ENCODE results near the gene AVEN.

DNA sequence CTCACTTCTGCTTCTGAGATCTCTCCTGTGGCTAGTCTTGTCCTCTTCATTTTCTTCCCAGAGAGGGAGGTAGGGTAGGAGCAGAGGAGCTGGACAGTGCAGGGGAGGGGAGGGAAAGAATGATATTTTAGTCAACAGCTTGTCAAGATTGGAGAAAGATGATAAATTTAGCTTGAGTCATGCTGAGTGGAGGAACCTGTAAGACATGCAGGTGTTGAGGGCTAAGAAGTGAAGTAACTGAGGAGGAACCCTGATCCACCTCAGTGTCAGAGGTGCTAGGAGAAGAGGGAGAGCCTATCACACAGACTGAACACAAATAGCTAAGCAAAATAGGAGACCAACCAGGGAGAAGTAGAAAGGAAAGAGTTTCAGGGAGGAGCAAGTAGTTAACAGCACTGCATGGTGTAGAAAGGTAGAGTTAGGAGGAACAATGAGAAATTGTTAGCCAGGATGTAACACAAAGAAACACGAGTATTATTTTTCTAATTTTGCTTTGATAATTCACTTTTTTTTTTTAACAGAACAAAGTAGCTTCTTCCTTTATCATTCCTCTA lies 178.9 kb downstream of the AVEN start:
- no peak for TF ChIP-seq POLR2A (IDR thresholded peaks at IDR 0.05)
- TF ChIP-seq, protein P1, sequence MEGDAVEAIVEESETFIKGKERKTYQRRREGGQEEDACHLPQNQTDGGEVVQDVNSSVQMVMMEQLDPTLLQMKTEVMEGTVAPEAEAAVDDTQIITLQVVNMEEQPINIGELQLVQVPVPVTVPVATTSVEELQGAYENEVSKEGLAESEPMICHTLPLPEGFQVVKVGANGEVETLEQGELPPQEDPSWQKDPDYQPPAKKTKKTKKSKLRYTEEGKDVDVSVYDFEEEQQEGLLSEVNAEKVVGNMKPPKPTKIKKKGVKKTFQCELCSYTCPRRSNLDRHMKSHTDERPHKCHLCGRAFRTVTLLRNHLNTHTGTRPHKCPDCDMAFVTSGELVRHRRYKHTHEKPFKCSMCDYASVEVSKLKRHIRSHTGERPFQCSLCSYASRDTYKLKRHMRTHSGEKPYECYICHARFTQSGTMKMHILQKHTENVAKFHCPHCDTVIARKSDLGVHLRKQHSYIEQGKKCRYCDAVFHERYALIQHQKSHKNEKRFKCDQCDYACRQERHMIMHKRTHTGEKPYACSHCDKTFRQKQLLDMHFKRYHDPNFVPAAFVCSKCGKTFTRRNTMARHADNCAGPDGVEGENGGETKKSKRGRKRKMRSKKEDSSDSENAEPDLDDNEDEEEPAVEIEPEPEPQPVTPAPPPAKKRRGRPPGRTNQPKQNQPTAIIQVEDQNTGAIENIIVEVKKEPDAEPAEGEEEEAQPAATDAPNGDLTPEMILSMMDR (IDR thresholded peaks at IDR 0.05), result no peak

Measured in breast epithelium (tissue), 3 donors.